Activated CD4-positive, alpha-beta memory T cell treated with anti-CD3 and anti-CD28 coated beads, Interleukin-2, amount 10 ng/mL, durations not matched to agents 7 days and 5 days (primary cell): ENCODE results near the gene AHI1. TPM values are rescaled to one million over a fixed set of nuclear protein-coding genes. Genes with fewer than 3 reads are reported as not detected.

ENCODE experiments used
- CTCF ChIA-PET: fragments of 350-600 bp; sonication (Branson Sonifier 250); formaldehyde crosslinking; loops from one replicate; lab custom pipeline; 2021; ENCODE audit warnings: antibody characterized with exemption, inconsistent platforms; lab: Charles Lee
- POLR2A ChIA-PET: fragments of 350-600 bp; sonication (Branson Sonifier 250); formaldehyde crosslinking; loops from one replicate; lab custom pipeline; 2021; ENCODE audit warnings: antibody characterized with exemption; lab: Charles Lee
- DNase-seq: peaks from one replicate; pipeline ENCODE4 v3.0.0-alpha.2; 2020
- H3K27ac Mint-ChIP-seq: one replicate; pipeline ENCODE4 v1.8.0; 2021; ENCODE audit warnings: mild to moderate bottlenecking, mixed read lengths
- H3K27me3 Mint-ChIP-seq: one replicate; pipeline ENCODE4 v1.8.0; 2021; ENCODE audit warnings: mixed read lengths
- H3K36me3 Mint-ChIP-seq: one replicate; pipeline ENCODE4 v1.8.0; 2021; ENCODE audit warnings: low read depth, mixed read lengths
- H3K4me1 Mint-ChIP-seq: one replicate; pipeline ENCODE4 v1.8.0; 2021; ENCODE audit warnings: mixed read lengths
- H3K4me3 Mint-ChIP-seq: one replicate; pipeline ENCODE4 v1.8.0; 2021; ENCODE audit warnings: mild to moderate bottlenecking, mixed read lengths
- H3K9me3 Mint-ChIP-seq: one replicate; pipeline ENCODE4 v1.8.0; 2021; ENCODE audit warnings: mixed read lengths
- total RNA-seq, 2 experiments: library from RNA; stranded (reverse); gene quantifications; one replicate each; pipeline ENCODE4 v1.2.3, GENCODE V29; 2021

The AHI1 gene
- total RNA-seq, 2 experiments from 2014 or later: 18.5 to 21.5 TPM

DNA sequence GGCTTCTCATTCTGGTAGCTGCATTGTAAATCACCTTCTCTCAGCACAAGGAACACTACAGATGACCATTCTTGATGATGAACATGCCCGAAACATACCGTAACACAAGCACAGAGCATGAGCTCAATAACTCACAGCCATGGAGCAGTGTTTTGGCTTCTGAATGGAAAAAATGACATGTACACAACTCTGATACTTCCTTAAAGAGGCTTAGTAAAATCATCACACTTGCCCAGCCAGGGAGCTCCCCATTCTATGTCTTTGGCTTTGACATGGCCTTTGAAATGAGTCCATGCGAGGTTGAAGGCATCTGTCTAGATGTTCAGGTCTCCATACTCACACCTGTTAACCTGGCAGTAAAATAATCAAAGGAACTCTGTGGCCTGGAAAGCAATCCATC lies 228.8 kb downstream of the AHI1 start:
- POLR2A ChIA-PET: no interaction called here
- CTCF ChIA-PET: no interaction called here

GRCh38 chr6:135268263-135268662 lies 229.3 kb downstream of the AHI1 start:
- no peak overlapping the region for H3K27ac Mint-ChIP-seq

More for the DNA sequence above, 228.8 kb downstream of the AHI1 start:
- no peaks in the 10 kb centered on the region for H3K9me3 Mint-ChIP-seq
- H3K27ac Mint-ChIP-seq: no peak overlapping the region
- H3K36me3 Mint-ChIP-seq: no peaks in the 10 kb centered on the region
- H3K4me3 Mint-ChIP-seq: no peak overlapping the region
- H3K4me1 Mint-ChIP-seq: no peaks in the 10 kb centered on the region
- DNase-seq: no peak
- no peaks in the 10 kb centered on the region for H3K27me3 Mint-ChIP-seq

DNA sequence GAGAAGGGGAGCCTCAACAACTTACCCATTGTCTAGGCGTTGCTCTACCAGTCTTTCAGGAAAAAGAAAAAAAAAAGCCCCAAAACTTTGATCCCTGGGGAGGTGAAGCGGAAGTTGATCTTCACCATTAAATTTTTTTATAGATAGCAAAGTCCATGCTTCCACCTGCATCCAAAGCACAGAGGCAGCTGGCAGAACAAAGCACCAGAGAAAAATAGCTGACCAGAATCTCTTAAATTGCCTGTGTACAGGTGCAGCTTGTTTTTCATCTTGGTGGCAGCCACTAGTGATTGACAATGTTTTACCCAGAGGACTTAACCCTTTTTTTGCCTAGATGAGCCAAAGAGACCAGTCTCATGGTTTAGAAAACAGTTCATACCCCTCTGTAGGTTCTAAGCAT lies 230.5 kb downstream of the AHI1 start:
- H3K36me3 Mint-ChIP-seq: no peaks in the 10 kb centered on the region
- CTCF ChIA-PET: interaction anchor here (0.7 to 1.0 kb wide), 2 partner anchors 184 to 753 kb away, joined by 3 to 4 read pairs; no protein-coding TSS in a partner anchor
- H3K27ac Mint-ChIP-seq: no peak overlapping the region
- H3K9me3 Mint-ChIP-seq: no peaks in the 10 kb centered on the region
- no peak overlapping the region for H3K4me3 Mint-ChIP-seq
- no peaks in the 10 kb centered on the region for H3K27me3 Mint-ChIP-seq
- DNase-seq: no peak
- no peaks in the 10 kb centered on the region for H3K4me1 Mint-ChIP-seq
- POLR2A ChIA-PET: no interaction called here

More at GRCh38 chr6:135268263-135268662, 229.3 kb downstream of the AHI1 start:
- no peak for DNase-seq
- H3K9me3 Mint-ChIP-seq: no peaks in the 10 kb centered on the region
- ChIA-PET CTCF (no interaction called here), POLR2A (no interaction called here)
- H3K27me3 Mint-ChIP-seq: no peaks in the 10 kb centered on the region
- H3K4me1 Mint-ChIP-seq: no peaks in the 10 kb centered on the region
- no peak overlapping the region for H3K4me3 Mint-ChIP-seq
- no peaks in the 10 kb centered on the region for H3K36me3 Mint-ChIP-seq

- no peak overlapping the region for H3K4me3 Mint-ChIP-seq
Observed at GRCh38 chr6:135266675-135267074, 230.9 kb downstream of the AHI1 start.

DNA sequence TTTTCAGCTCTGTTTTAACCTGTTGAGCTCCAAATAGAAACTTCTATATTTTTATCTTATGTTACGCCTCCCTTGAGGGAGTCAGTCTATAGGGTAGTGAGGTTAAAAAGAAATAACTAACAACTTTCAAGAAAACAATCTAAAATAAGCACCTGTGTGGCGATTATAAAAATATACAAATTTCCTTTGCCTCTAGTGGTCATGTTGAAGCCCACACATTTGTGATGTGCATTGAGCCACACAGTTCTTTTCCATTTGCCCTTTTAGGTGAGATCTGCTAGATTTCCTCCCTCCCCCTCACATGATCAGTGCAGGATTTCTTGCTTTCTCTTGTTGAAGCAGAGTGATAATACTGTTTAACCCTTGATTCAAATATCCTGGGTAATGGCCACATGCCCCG lies 232.3 kb downstream of the AHI1 start:
- Mint-ChIP-seq H3K36me3 (no peaks in the 10 kb centered on the region), H3K9me3 (no peaks in the 10 kb centered on the region), H3K27me3 (no peaks in the 10 kb centered on the region), H3K27ac (no peak overlapping the region), H3K4me3 (no peak overlapping the region), H3K4me1 (no peaks in the 10 kb centered on the region)
- POLR2A ChIA-PET: no interaction called here
- DNase-seq: no peak
- CTCF ChIA-PET: interaction anchor here (0.6 kb wide), 2 partner anchors 121 to 1771 kb away, joined by 3 read pairs; no protein-coding TSS in a partner anchor

More at GRCh38 chr6:135266675-135267074, 230.9 kb downstream of the AHI1 start:
- H3K9me3 Mint-ChIP-seq: no peaks in the 10 kb centered on the region
- H3K27me3 Mint-ChIP-seq: no peaks in the 10 kb centered on the region
- H3K4me1 Mint-ChIP-seq: no peaks in the 10 kb centered on the region
- H3K27ac Mint-ChIP-seq: no peak overlapping the region
- ChIA-PET CTCF (interaction anchor here (1.0 kb wide), 1 partner anchor 184 kb away, joined by 4 read pairs; no protein-coding TSS in a partner anchor), POLR2A (no interaction called here)
- no peaks in the 10 kb centered on the region for H3K36me3 Mint-ChIP-seq
- DNase-seq: no peak

DNA sequence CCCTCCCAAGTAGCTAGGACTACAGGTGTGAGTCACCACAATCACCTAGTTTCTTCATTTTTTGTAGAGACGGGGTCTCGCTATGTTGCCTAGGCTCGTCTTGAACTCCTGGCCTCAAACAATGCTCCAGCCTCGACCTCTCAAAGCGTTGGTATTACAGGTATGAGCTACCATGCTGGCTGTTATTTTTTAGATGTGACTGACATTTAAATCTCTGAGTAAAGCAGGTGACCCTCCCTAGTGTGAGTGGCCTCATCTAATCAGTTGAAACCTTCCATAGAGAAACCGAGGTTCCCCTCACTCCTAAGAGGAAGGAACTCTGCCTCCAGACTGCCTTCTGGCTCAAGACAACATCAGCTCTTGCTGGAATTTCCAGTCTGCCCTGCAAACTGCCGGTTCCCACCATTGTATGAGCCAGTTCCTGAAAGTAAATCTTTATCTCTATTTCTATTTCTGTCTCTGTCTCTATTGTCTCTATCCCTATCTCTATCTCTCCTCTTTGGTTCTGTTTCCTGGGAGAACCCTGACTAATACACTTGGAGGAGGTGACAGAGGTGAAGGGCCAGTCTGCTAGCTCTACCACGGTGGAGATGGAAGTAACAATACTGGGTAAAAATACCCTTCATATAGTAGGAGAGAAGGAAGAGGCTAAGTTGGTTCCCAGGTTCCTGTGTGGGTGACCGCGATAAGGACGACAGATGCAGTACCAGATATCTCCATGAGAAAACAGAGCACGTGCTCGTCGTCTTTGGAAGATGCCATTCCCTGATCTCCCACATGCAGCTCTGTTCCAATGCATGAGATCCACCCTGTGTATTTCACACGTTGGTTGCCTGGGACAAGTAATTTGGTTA lies 235.4 kb downstream of the AHI1 start:
- DNase-seq: no peak
- Mint-ChIP-seq H3K27me3 (peaks cover 4% of the 10 kb centered on the region), H3K4me3 (no peak overlapping the region), H3K9me3 (no peaks in the 10 kb centered on the region), H3K4me1 (no peaks in the 10 kb centered on the region), H3K36me3 (no peaks in the 10 kb centered on the region), H3K27ac (no peak overlapping the region)
- ChIA-PET CTCF (no interaction called here), POLR2A (no interaction called here)

GRCh38 chr6:135260612-135261011 lies 236.9 kb downstream of the AHI1 start:
- no peaks in the 10 kb centered on the region for H3K9me3 Mint-ChIP-seq
- H3K4me1 Mint-ChIP-seq: no peaks in the 10 kb centered on the region
- H3K36me3 Mint-ChIP-seq: no peaks in the 10 kb centered on the region
- no peak for DNase-seq
- H3K4me3 Mint-ChIP-seq: no peak overlapping the region
- POLR2A ChIA-PET: no interaction called here
- CTCF ChIA-PET: no interaction called here
- peaks cover 4% of the 10 kb centered on the region for H3K27me3 Mint-ChIP-seq
- H3K27ac Mint-ChIP-seq: no peak overlapping the region

- Mint-ChIP-seq H3K9me3 (no peaks in the 10 kb centered on the region), H3K36me3 (no peaks in the 10 kb centered on the region), H3K4me1 (peaks cover 2% of the 10 kb centered on the region), H3K4me3 (no peak overlapping the region), H3K27ac (no peak overlapping the region), H3K27me3 (peaks cover 4% of the 10 kb centered on the region)
- no peak for DNase-seq
- CTCF ChIA-PET: no interaction called here
- POLR2A ChIA-PET: no interaction called here
Observed at GRCh38 chr6:135258970-135259369, 238.6 kb downstream of the AHI1 start.

DNA sequence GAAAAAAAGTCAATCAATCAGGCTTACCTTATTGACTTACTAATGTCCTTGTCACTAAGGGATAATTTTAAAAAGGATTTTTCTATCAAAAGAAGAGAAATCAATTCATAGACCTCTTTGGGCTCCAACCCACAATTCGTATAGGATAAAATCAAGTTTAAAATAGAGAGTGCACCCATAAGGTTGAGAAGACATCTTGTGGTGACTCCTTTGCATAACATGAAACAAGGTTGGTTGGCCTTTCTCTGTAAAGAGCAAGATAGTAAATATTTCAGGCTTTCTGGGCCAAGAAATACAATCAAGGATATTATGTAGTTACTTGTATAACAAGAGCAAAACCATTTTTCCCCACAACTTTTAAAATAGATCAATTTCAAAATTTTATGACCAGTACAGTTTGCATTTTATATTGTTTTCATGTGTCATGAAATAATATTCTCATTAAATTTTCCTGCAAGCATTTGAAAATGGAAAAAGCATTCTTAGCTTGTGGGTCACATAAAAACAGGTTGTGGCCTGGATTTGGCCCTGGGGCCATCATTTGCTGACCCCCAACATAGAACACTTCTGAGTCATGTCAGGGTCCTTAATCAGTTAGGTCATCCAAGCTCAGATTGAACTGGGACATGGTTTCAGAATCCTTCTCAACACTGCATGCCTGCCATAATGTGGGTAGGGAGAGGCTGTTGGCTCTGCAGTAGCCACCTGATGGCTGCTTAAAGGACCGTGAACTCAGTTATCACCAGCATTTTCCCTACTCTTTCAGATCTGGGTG lies 239.7 kb downstream of the AHI1 start:
- H3K36me3 Mint-ChIP-seq: no peaks in the 10 kb centered on the region
- no peak overlapping the region for H3K4me3 Mint-ChIP-seq
- ChIA-PET CTCF (interaction anchor here (0.6 kb wide), 1 partner anchor 46 kb away, joined by 3 read pairs; no protein-coding TSS in a partner anchor), POLR2A (no interaction called here)
- no peak for DNase-seq
- peaks cover 4% of the 10 kb centered on the region for H3K27me3 Mint-ChIP-seq
- H3K9me3 Mint-ChIP-seq: no peaks in the 10 kb centered on the region
- peaks cover 2% of the 10 kb centered on the region for H3K4me1 Mint-ChIP-seq
- H3K27ac Mint-ChIP-seq: no peak overlapping the region

GRCh38 chr6:135256866-135257265 lies 240.7 kb downstream of the AHI1 start:
- Mint-ChIP-seq H3K36me3 (no peaks in the 10 kb centered on the region), H3K4me1 (peaks cover 2% of the 10 kb centered on the region), H3K27me3 (peaks cover 4% of the 10 kb centered on the region), H3K9me3 (no peaks in the 10 kb centered on the region), H3K4me3 (no peak overlapping the region), H3K27ac (no peak overlapping the region)
- CTCF ChIA-PET: interaction anchor here (0.6 kb wide), 2 partner anchors 58 to 254 kb away, joined by 3 to 4 read pairs; no protein-coding TSS in a partner anchor
- POLR2A ChIA-PET: no interaction called here
- DNase-seq: no peak

GRCh38 chr6:135254471-135254870 lies 243.1 kb downstream of the AHI1 start:
- Mint-ChIP-seq H3K4me1 (peaks cover 2% of the 10 kb centered on the region), H3K27ac (no peak overlapping the region), H3K4me3 (no peak overlapping the region), H3K27me3 (no peaks in the 10 kb centered on the region), H3K36me3 (no peaks in the 10 kb centered on the region), H3K9me3 (no peaks in the 10 kb centered on the region)
- no peak for DNase-seq
- POLR2A ChIA-PET: no interaction called here
- CTCF ChIA-PET: no interaction called here

DNA sequence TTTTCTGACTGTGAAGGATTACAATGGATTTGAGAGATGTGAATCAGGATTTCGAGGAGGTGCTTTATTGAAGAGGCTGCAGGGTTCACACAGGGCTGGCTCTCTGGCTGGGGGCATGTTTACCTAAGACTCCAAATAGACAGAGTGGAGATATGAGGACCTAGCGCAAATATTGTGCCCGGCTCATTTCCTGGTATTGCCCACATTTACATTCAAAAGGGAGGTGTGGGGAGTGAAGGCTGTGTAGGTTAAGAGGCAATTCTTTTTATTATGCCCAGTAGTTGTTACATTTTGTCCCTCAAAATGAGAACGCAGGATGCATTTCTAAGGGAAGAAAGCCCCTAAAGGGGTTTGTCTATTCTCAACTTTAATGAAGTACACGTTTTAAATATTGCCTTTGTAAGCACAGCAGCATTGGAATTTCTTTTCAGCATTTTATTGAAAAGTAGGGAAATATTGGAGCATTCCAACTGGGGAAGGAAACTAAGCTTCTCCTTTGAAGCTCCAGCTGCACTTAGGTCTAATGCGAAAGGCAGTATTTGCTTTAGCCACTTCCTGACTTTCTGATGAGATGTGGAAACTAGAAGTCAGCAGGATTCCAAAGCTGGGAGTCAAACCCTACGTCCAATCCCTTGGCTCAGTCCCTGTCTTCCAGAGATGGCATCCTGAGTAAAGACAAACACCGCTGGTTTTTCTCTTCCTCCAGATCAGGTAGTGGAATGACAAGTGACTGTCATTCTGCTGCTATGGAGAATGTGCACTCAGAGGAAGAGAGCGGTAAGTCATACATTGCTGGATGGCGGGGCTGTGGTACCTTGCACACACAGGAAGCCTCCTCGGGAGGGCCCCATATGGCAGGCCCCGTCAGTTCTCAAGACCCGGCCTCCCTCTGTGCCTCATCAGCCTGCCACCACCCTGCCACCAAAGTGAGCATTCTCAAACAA lies 245.8 kb downstream of the AHI1 start:
- Mint-ChIP-seq H3K4me3 (no peak overlapping the region), H3K27ac (no peak overlapping the region), H3K9me3 (no peaks in the 10 kb centered on the region), H3K36me3 (no peaks in the 10 kb centered on the region), H3K27me3 (no peaks in the 10 kb centered on the region), H3K4me1 (peaks cover 2% of the 10 kb centered on the region)
- POLR2A ChIA-PET: no interaction called here
- no peak for DNase-seq
- CTCF ChIA-PET: no interaction called here
